ENCODE results near the gene PDE4B.

Gene PDE4B

DNA sequence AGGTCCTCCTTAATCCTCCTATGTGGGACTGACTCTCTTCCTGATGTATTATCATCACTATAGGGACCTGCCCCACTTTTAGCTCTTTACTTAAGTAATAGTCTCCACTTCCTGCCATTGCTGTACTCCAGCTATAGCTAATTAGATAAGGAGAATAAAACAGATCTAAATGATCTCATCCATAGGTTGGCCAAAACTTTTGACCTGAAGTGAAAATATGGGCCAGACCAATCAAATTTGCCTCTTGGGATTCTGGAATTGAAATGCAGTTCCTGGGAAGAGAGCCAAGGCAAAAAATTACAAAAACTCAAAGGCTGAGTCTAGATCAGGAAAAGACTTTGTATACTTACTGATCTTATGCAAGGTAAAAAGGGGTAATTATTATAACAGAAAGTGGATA, 36.1 kb upstream of the PDE4B start:
- no peaks in the 10 kb centered on the region for H3K79me2 ChIP-seq (ENCODE audit: insufficient read depth, low read length)
- peak overlapping the region; percentile 20; the same call in 1 of the 2 replicates for H2AFZ ChIP-seq (ENCODE audit: low read length)
- no peak for TF ChIP-seq EZH2phosphoT487 (IDR thresholded peaks at IDR 0.05; ENCODE audit: borderline replicate concordance)
- TF ChIP-seq, protein P1, sequence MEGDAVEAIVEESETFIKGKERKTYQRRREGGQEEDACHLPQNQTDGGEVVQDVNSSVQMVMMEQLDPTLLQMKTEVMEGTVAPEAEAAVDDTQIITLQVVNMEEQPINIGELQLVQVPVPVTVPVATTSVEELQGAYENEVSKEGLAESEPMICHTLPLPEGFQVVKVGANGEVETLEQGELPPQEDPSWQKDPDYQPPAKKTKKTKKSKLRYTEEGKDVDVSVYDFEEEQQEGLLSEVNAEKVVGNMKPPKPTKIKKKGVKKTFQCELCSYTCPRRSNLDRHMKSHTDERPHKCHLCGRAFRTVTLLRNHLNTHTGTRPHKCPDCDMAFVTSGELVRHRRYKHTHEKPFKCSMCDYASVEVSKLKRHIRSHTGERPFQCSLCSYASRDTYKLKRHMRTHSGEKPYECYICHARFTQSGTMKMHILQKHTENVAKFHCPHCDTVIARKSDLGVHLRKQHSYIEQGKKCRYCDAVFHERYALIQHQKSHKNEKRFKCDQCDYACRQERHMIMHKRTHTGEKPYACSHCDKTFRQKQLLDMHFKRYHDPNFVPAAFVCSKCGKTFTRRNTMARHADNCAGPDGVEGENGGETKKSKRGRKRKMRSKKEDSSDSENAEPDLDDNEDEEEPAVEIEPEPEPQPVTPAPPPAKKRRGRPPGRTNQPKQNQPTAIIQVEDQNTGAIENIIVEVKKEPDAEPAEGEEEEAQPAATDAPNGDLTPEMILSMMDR (conservative IDR thresholded peaks at IDR 0.05; ENCODE audit: low read length) = no peak
- no peak overlapping the region for H3K4me3 ChIP-seq (ENCODE audit: low read length, poor library complexity, severe bottlenecking)
- no peaks in the 10 kb centered on the region for H3K36me3 ChIP-seq (ENCODE audit: insufficient read depth, low read length)
- no peak overlapping the region for H3K4me2 ChIP-seq (ENCODE audit: low read depth, low read length, poor library complexity, severe bottlenecking)
- H4K20me1 ChIP-seq (ENCODE audit: insufficient read depth, low read length, poor library complexity, severe bottlenecking) = no peaks in the 10 kb centered on the region
- no peaks in the 10 kb centered on the region for H3K9me2 ChIP-seq (replicated peaks; ENCODE audit: low read depth, low read length)
- H3K27me3 ChIP-seq (ENCODE audit: insufficient read depth, low read length, poor library complexity, severe bottlenecking) = no peaks in the 10 kb centered on the region
- no peaks in the 10 kb centered on the region for H3F3A ChIP-seq (ENCODE audit: low read depth)
- H3K9ac ChIP-seq (ENCODE audit: low read depth, low read length, poor library complexity, severe bottlenecking) = no peak overlapping the region
- H3K9me3 ChIP-seq (ENCODE audit: insufficient read depth, low read depth, low read length) = no peaks in the 10 kb centered on the region
- peaks cover 35% of the 10 kb centered on the region for H3K4me1 ChIP-seq (ENCODE audit: insufficient read depth, low read length, poor library complexity, severe bottlenecking)

DNA sequence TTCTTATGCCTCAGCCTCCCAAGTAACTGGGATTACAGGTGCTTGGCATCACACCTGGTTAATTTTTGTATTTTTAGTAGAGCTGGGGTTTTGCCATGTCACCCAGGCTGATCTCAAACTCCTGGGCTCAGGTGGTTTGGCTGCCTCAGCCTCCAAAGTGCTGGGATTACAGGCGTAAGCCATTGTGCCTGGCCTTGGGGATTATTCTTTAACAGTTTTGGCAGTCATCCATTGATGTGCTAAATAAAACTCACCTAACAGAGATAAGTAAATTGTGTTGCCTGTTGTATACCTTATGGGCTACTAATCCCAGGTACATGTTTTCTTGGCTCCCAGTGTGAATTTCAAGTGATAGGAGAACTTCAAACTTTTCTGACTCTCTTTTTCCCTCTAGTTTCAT, 35.2 kb upstream of the PDE4B start:
- no peaks in the 10 kb centered on the region for H3K36me3 ChIP-seq (ENCODE audit: insufficient read depth, low read length)
- H3K27me3 ChIP-seq (ENCODE audit: insufficient read depth, low read length, poor library complexity, severe bottlenecking) = no peaks in the 10 kb centered on the region
- peak overlapping the region; percentile 57; the same call in 1 of the 2 replicates for H2AFZ ChIP-seq (ENCODE audit: low read length)
- no peaks in the 10 kb centered on the region for H3K9me3 ChIP-seq (ENCODE audit: insufficient read depth, low read depth, low read length)
- no peak overlapping the region for H3K4me2 ChIP-seq (ENCODE audit: low read depth, low read length, poor library complexity, severe bottlenecking)
- H3K9me2 ChIP-seq (replicated peaks; ENCODE audit: low read depth, low read length) = no peaks in the 10 kb centered on the region
- H3F3A ChIP-seq (ENCODE audit: low read depth) = no peaks in the 10 kb centered on the region
- H3K9ac ChIP-seq (ENCODE audit: low read depth, low read length, poor library complexity, severe bottlenecking) = no peak overlapping the region
- no peaks in the 10 kb centered on the region for H4K20me1 ChIP-seq (ENCODE audit: insufficient read depth, low read length, poor library complexity, severe bottlenecking)
- H3K79me2 ChIP-seq (ENCODE audit: insufficient read depth, low read length) = no peaks in the 10 kb centered on the region
- TF ChIP-seq, protein P1 (conservative IDR thresholded peaks at IDR 0.05; ENCODE audit: low read length) = no peak
- no peak for TF ChIP-seq EZH2phosphoT487 (IDR thresholded peaks at IDR 0.05; ENCODE audit: borderline replicate concordance)
- H3K4me1 ChIP-seq (ENCODE audit: insufficient read depth, low read length, poor library complexity, severe bottlenecking) = peaks cover 44% of the 10 kb centered on the region
- H3K4me3 ChIP-seq (ENCODE audit: low read length, poor library complexity, severe bottlenecking) = no peak overlapping the region

DNA sequence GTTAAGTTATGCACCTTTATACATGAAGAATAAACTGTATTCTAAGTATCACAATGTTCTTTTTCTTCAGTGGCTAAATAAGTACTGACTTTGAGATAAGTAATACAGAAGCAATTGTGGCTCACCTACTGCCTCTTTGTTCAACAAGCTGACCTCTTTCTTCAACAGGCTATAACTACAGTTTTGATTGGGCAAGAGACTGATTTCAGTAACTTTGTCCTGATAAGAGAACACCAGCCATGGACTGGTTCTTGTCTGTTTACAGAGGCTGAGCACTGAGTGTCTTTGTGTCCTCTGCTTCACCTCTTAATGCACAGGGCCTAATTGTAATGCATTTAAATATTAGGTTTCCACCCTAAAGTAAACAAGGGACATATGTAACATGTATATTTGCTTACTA, 34.6 kb upstream of the PDE4B start:
- Histone ChIP-seq H3K4me1 (ENCODE audit: insufficient read depth, low read length, poor library complexity, severe bottlenecking) (peaks cover 45% of the 10 kb centered on the region), H3F3A (ENCODE audit: low read depth) (no peaks in the 10 kb centered on the region), H3K9me3 (ENCODE audit: insufficient read depth, low read depth, low read length) (no peaks in the 10 kb centered on the region), H3K4me3 (ENCODE audit: low read length, poor library complexity, severe bottlenecking) (no peak overlapping the region), H3K79me2 (ENCODE audit: insufficient read depth, low read length) (no peaks in the 10 kb centered on the region), H4K20me1 (ENCODE audit: insufficient read depth, low read length, poor library complexity, severe bottlenecking) (no peaks in the 10 kb centered on the region), H3K27me3 (ENCODE audit: insufficient read depth, low read length, poor library complexity, severe bottlenecking) (no peaks in the 10 kb centered on the region), H2AFZ (ENCODE audit: low read length) (peak overlapping the region; percentile 57; the same call in 1 of the 2 replicates), H3K4me2 (ENCODE audit: low read depth, low read length, poor library complexity, severe bottlenecking) (no peak overlapping the region), H3K9me2 (replicated peaks; ENCODE audit: low read depth, low read length) (no peaks in the 10 kb centered on the region), H3K9ac (ENCODE audit: low read depth, low read length, poor library complexity, severe bottlenecking) (no peak overlapping the region), H3K36me3 (ENCODE audit: insufficient read depth, low read length) (no peaks in the 10 kb centered on the region)
- TF ChIP-seq, protein P1 (conservative IDR thresholded peaks at IDR 0.05; ENCODE audit: low read length) = no peak
- no peak for TF ChIP-seq EZH2phosphoT487 (IDR thresholded peaks at IDR 0.05; ENCODE audit: borderline replicate concordance)

Data from Loucy (cell line).